Memory B cell (primary cell): Measurements from ENCODE around the gene C19orf44.
"Not testable (repeated sequence)": the region's sequence is repeated elsewhere in the genome, so short reads cannot be mapped to it uniquely, and the experiment has no call there.

ENCODE experiments used
- ATAC-seq: fragments of 150-1000 bp; cut with Tn5 transposase; 2 replicates; pipeline ENCODE4 v1.10.0; 2021; ENCODE audit warnings: low read depth, mild to moderate bottlenecking, moderate library complexity
- DNase-seq, 2 donors: peaks; one replicate each; pipeline ENCODE4 v3.0.0; 2022; ENCODE audit warnings: low spot score in 2 of 2
- H3K27ac Mint-ChIP-seq: one replicate; pipeline ENCODE4 v1.8.0; 2022; ENCODE audit warnings: mild to moderate bottlenecking, moderate library complexity, mixed read lengths
- H3K27me3 Mint-ChIP-seq: one replicate; pipeline ENCODE4 v1.8.0; 2022; ENCODE audit warnings: mixed read lengths
- H3K36me3 Mint-ChIP-seq: one replicate; pipeline ENCODE4 v1.8.0; 2022; ENCODE audit warnings: mild to moderate bottlenecking, mixed read lengths
- H3K4me1 Mint-ChIP-seq: one replicate; pipeline ENCODE4 v1.8.0; 2022; ENCODE audit warnings: mixed read lengths
- H3K4me3 Mint-ChIP-seq: one replicate; pipeline ENCODE4 v1.8.0; 2022; ENCODE audit warnings: mild to moderate bottlenecking, moderate library complexity, mixed read lengths
- H3K9me3 Mint-ChIP-seq: one replicate; pipeline ENCODE4 v1.8.0; 2022; ENCODE audit warnings: mixed read lengths

The C19orf44 gene

DNA sequence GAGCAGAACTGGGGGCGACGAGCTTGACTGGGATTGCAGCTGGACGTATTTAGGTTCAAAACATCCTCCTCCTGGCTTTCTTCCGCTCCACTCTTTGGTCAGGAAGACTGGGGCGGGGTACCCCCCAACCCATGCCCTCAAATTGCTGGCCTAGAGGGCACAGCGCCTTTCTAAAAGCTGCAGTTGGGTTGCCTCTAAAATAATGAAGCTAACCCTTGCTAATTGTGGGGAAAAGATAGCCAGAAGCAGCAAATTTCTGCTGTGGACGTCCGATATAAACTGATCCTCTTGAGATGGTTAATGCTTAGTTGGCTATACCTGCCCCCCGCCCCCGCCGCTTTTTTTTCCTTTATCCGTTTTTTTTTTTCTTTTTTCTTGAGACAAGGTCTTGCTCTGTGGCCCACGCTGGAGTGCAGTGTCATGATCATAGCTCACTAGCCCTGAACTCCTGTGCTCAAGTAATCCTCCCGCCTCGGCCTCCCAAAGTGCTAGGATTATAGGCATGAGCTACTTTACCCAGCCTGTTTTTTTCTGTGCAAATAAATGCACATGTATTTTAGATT lies 46.8 kb downstream of the C19orf44 start:
- H3K4me1 Mint-ChIP-seq, result peaks cover 34% of the 10 kb centered on the region
- H3K4me3 Mint-ChIP-seq, result peak overlapping the region; percentile 95
- DNase-seq (no peak), ATAC-seq (no peak)
- peaks cover 17% of the 10 kb centered on the region for H3K36me3 Mint-ChIP-seq
- peak overlapping the region; percentile 90 for H3K27ac Mint-ChIP-seq
- H3K27me3 Mint-ChIP-seq, result no peaks in the 10 kb centered on the region
- H3K9me3 Mint-ChIP-seq, result no peaks in the 10 kb centered on the region

DNA sequence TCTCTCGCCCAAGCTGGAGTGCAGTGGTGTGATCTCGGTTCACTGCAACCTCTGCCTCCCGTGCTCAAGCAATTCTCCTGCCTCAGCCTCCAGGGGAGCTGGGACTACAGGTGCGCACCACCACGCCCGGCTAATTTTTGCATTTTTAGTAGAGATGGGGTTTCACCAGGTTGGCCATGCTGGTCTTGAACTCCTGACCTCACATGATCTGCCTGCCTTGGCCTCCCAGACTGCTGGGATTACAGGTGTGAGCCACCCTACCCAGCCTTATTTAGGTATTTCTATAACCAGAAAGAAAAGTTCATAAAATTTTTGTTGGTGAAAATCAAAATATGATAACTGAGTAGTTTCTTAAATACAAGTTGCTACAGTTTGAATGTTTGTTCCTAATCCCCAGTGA lies 47.5 kb downstream of the C19orf44 start:
- H3K27me3 Mint-ChIP-seq, ATAC-seq, DNase-seq, H3K9me3 Mint-ChIP-seq, H3K27ac Mint-ChIP-seq: not testable (repeated sequence)
- Mint-ChIP-seq H3K4me1 (peaks cover 28% of the 10 kb centered on the region), H3K36me3 (peaks cover 12% of the 10 kb centered on the region), H3K4me3 (peak overlapping the region; percentile 95)

DNA sequence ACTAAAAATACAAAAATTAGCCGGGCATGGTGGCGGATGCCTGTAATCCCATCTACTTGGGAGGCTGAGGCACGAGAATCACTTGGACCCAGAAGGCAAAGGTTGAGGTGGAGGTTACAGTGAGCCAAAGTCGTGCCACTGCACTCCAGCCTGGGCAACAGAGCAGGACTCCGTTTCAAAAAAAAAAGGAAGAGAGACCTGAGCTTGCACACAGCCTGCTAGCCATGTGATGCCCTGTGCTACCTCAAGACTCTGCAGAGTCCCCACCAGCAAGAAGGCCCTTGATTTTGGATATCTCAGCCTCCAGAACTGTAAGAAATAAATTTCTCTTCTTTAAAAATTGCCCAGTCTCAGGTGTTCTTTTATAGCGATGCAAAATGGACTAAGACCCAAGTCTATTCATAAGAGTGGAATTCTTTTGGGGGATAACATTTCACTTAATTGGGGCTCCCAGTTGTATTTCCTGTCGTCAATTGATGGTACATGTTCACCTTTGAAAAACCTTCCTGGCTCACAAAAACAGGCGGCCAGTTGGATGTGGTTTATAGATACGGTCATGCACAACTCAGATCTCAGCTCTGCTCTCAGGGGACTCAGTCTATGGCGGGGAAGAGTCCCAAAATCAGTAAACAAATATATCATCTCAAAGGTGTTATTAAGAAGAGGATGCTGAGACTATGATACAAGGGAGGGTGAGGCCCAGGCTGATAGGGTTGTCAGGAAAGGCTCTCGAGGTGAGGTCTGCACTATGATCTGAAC lies 48.5 kb downstream of the C19orf44 start:
- DNase-seq, result no peak
- ATAC-seq, result peak; percentile 46
- H3K36me3 Mint-ChIP-seq, result peaks cover 7% of the 10 kb centered on the region
- peak overlapping the region; percentile 85 for H3K27ac Mint-ChIP-seq
- no peaks in the 10 kb centered on the region for H3K9me3 Mint-ChIP-seq
- H3K4me3 Mint-ChIP-seq, result peak overlapping the region; percentile 50
- no peaks in the 10 kb centered on the region for H3K27me3 Mint-ChIP-seq
- H3K4me1 Mint-ChIP-seq, result peaks cover 24% of the 10 kb centered on the region

DNA sequence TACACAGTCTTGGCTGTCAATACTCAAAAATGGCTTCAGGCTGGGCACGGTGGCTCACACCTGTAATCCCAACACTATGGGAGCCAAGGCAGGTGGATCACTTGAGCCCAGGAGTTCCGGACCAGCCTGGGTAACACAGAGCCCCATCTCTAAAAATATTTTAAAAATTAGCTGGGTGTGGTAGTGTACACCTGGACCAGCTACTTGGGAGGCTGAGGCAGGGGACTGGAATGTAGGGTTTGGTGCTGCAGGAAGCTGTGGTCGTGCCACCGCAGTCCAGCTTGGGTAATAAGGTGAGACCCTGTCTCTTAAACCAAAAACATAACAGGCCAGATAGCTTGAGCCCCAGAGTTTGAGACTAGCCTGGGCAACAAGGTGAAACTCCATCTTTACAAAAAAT lies 52.8 kb downstream of the C19orf44 start:
- Mint-ChIP-seq H3K27me3 (no peaks in the 10 kb centered on the region), H3K4me1 (peaks cover 13% of the 10 kb centered on the region), H3K36me3 (peaks cover 4% of the 10 kb centered on the region), H3K9me3 (no peaks in the 10 kb centered on the region), H3K27ac (no peak overlapping the region), H3K4me3 (no peak overlapping the region)
- DNase-seq (no peak), ATAC-seq (no peak)

DNA sequence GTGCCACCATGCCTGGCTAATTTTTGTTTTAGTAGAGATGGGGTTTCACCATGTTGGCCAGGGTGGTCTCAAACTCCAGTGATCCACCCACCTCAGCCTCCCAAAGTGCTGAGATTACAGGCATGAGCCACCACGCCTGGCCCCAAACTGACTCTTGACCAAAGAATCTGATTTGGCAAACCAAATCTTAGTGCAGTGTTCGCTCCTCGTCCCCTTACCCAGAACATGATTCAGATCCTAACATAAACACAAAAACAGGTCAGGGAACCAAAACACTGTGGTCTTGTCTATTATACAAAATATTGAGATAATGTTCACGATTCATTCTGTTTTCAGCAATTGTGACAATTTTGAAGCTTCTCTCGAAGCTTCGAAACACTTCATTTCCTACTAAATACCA lies 55.7 kb downstream of the C19orf44 start:
- H3K4me1 Mint-ChIP-seq, H3K27ac Mint-ChIP-seq, H3K4me3 Mint-ChIP-seq, ATAC-seq, DNase-seq, H3K9me3 Mint-ChIP-seq, H3K27me3 Mint-ChIP-seq, H3K36me3 Mint-ChIP-seq: not testable (repeated sequence)

DNA sequence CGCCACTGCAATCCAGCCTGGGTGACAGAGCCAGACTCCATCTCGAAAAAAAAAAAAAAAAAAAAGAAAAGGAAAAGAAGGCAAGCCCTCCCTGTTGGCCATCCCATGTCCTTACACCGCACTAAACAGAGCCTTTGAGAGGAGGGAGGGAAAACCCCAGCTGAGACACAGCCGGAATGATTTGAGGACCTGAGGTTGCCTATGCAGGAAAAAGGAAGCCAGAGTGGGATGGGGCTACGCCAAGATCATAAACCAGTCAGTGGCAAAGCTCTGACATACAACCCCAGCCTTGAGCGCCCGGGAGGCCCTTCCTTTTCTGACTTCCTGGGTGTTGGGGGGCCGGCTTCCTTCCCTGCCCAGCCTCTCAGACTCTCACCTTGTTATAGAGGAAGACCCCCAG lies 58.6 kb downstream of the C19orf44 start:
- Mint-ChIP-seq H3K4me1 (peaks cover 2% of the 10 kb centered on the region), H3K27ac (no peak overlapping the region), H3K36me3 (peaks cover 11% of the 10 kb centered on the region), H3K9me3 (no peaks in the 10 kb centered on the region), H3K4me3 (no peak overlapping the region), H3K27me3 (no peaks in the 10 kb centered on the region)
- ATAC-seq (no peak), DNase-seq (no peak)

DNA sequence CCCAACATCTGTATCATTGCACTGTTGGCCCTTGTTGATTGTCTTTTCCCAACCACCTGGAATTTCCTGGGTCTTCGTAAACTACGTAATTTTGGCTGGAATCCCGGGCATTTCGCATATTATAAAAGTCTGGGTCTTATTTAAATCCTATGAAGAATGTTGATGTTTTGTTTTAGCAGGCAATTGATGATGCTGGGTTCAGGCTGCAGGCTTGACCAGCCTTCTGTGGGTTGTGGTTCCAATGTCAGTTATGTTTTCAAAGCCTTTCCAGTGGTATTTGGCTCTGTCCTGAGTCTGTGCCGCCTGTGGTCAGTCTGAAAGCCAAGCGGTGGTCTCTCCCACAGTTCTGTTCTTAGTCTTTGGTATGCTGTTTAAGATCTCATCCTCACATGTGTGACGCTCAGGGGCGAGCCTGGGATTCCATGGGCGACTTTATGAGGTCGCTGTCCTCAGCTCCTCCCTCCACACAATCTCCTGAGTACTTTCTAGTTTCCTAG lies 63.6 kb downstream of the C19orf44 start:
- Mint-ChIP-seq H3K27me3 (no peaks in the 10 kb centered on the region), H3K9me3 (no peaks in the 10 kb centered on the region), H3K27ac (no peak overlapping the region), H3K36me3 (peaks cover 21% of the 10 kb centered on the region), H3K4me3 (no peak overlapping the region), H3K4me1 (no peaks in the 10 kb centered on the region)
- DNase-seq (no peak), ATAC-seq (no peak)

DNA sequence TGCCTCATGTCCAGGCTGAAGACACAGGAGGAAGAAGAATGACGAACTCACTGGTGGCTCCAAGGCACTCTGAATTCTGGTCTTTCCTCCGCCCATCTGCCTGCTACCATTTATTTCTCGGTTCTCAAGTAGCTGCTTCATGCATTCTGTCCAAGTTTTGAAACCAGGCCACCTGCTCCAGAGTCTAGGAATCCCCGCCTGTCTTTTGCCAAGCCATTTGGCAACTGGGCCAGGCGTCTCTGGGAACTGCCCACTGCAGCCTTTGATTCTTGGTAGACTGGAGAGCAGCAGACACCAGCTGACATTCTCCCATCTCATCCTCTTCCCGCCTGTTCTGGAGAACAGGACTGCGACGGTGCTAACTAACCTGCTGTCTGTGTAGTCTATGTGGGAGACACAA lies 65.2 kb downstream of the C19orf44 start:
- Mint-ChIP-seq H3K27ac (no peak overlapping the region), H3K27me3 (no peaks in the 10 kb centered on the region), H3K9me3 (no peaks in the 10 kb centered on the region), H3K4me3 (no peak overlapping the region), H3K4me1 (peaks cover 4% of the 10 kb centered on the region), H3K36me3 (peaks cover 25% of the 10 kb centered on the region)
- ATAC-seq (no peak), DNase-seq (no peak)

DNA sequence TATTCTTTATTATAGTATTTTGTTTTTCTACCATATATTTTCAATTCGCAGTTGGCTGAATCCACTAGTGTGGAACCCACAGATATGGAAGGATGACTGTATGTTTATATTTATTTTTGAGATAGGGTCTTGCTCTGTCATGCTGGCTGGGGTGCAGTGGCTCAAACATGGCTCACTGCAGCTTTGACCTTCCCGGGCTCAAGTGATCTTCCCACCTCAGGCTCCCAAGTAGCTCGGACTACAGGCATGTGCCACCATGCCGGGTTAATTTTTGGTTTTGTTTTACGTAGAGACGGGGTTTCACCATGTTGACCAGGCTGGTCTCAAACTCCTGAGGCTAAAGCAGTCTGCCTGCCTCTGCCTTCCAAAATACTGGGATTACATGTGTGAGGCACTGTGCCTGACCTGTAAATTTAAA lies 66.4 kb downstream of the C19orf44 start:
- Mint-ChIP-seq H3K9me3 (no peaks in the 10 kb centered on the region), H3K27ac (no peak overlapping the region), H3K4me1 (peaks cover 6% of the 10 kb centered on the region), H3K4me3 (no peak overlapping the region), H3K36me3 (peaks cover 31% of the 10 kb centered on the region), H3K27me3 (no peaks in the 10 kb centered on the region)
- DNase-seq, result no peak
- ATAC-seq, result no peak

DNA sequence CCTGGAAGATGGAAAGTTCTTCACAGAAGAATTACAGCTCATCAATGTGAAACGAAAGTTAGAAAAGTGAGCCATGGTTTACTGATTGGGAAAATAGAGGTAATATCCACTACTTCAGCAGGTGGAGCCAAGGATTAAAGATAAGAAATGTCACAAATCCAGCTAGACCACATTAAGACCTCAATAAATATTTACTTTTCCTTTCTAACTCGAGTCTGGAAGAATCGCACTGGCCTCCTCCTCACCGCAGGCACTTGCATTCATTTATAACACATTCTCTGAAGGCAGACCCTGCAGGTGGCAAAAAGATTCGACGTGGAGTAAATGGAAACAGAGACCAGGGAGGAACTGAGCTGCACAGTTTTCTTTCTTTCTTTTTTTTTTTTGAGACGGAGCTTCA lies 68.6 kb downstream of the C19orf44 start:
- peaks cover 6% of the 10 kb centered on the region for H3K4me1 Mint-ChIP-seq
- H3K9me3 Mint-ChIP-seq, result no peaks in the 10 kb centered on the region
- H3K4me3 Mint-ChIP-seq, result no peak overlapping the region
- peaks cover 36% of the 10 kb centered on the region for H3K36me3 Mint-ChIP-seq
- ATAC-seq (no peak), DNase-seq (no peak)
- no peak overlapping the region for H3K27ac Mint-ChIP-seq
- no peaks in the 10 kb centered on the region for H3K27me3 Mint-ChIP-seq

DNA sequence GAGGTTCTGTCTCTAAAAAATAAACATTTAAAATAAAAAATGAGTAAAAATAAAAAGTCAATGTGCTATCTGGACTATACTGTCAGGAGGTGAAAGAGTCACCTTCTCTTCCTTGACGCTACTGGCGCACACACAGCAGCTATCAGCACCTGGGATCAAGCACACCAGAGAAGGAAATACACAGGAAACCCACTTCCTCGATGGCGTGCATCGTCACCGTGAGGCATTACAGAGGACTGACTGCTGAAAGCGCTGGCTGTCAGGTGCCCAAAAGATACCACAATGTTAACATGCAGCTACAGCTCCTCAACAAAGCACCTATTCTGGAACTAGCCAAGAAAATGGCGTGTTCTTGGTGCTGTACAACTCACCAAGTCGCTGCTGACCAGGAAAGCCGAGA lies 70.0 kb downstream of the C19orf44 start:
- peak overlapping the region; percentile 11 for H3K4me3 Mint-ChIP-seq
- H3K36me3 Mint-ChIP-seq, result peaks cover 32% of the 10 kb centered on the region
- peak overlapping the region; percentile 94 for H3K27ac Mint-ChIP-seq
- peaks cover 9% of the 10 kb centered on the region for H3K4me1 Mint-ChIP-seq
- ATAC-seq, result peak; percentile 95
- no peak for DNase-seq
- H3K9me3 Mint-ChIP-seq, result no peaks in the 10 kb centered on the region
- H3K27me3 Mint-ChIP-seq, result no peaks in the 10 kb centered on the region

DNA sequence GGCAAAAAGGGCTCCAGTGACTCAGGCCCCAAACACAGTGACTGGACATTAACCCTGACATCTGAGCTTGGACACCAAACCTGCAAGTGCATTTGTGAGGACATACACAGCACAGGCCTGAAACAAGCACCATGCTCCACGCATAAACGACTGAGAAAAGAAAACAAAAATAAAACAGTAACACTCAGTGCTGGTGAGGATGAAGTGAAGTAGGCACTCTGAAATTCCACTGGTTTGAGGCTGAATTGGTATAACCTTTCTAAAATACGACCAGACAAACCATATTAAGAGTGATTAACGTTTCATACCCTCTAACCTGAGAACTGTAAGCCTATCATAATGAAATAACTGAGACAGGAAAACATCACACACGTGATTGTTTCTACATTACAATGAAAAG lies 70.5 kb downstream of the C19orf44 start:
- no peak for DNase-seq
- peaks cover 30% of the 10 kb centered on the region for H3K36me3 Mint-ChIP-seq
- H3K27ac Mint-ChIP-seq, result peak overlapping the region; percentile 94
- H3K27me3 Mint-ChIP-seq, result no peaks in the 10 kb centered on the region
- H3K4me1 Mint-ChIP-seq, result peaks cover 14% of the 10 kb centered on the region
- no peaks in the 10 kb centered on the region for H3K9me3 Mint-ChIP-seq
- ATAC-seq, result no peak
- no peak overlapping the region for H3K4me3 Mint-ChIP-seq

DNA sequence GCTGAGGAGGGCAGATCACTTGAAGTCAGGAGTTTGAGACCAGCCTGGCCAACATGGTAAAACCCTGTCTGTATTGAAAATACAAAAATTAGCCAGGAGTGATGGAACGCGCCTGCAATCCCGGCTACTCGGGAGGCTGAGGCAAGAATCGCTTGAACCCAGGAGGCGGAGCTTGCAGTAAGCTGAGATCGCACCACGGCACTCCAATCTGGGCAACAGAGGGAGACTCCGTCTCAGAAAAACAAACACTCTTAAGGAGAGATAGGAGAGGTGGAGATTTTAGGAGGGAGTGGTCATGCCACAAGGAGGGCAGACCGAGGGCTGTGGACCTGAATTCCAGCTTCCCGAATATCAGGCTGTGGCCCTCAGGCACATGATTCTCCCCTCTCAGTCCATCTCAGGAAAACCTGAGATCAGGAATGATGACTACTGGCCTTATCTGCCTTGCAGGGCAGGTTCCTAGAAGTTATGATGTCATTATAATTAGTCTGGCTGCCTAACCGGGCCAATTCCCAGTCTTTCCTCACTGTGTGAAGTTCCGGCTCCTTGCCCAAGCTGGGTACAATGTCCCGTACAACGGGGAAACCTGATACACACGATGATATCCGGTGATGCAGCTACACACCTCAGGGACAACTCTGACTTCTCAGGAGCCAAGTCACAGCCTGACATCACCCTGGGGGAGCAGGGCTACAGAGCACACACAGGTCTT lies 73.6 kb downstream of the C19orf44 start:
- peaks cover 37% of the 10 kb centered on the region for H3K4me1 Mint-ChIP-seq
- DNase-seq, result no peak
- no peaks in the 10 kb centered on the region for H3K9me3 Mint-ChIP-seq
- no peak overlapping the region for H3K4me3 Mint-ChIP-seq
- no peaks in the 10 kb centered on the region for H3K27me3 Mint-ChIP-seq
- ATAC-seq, result no peak
- peaks cover 20% of the 10 kb centered on the region for H3K36me3 Mint-ChIP-seq
- no peak overlapping the region for H3K27ac Mint-ChIP-seq
